HG03159 (cell line): ENCODE measurements around the gene YWHAE.
"Not testable (repeated sequence)": the region's sequence is repeated elsewhere in the genome, so short reads cannot be mapped to it uniquely, and the experiment has no call there.

Source experiments
- ATAC-seq: cut with Tn5 transposase; IDR thresholded peaks from one replicate; pipeline ENCODE4 v1.9.1; 2021; ENCODE audit warnings: mild to moderate bottlenecking, moderate library complexity; ENCODE audit not compliant: unreplicated experiment

The YWHAE gene

GRCh38 chr17:1340371-1340770, 59.7 kb downstream of the YWHAE start:
- no peak for ATAC-seq

- no peak for ATAC-seq
Observed at GRCh38 chr17:1331708-1332107, 68.3 kb downstream of the YWHAE start.

- no peak for ATAC-seq
Observed at GRCh38 chr17:1329745-1330343, 70.2 kb downstream of the YWHAE start.

- no peak for ATAC-seq
Observed at GRCh38 chr17:1328437-1328836, 71.6 kb downstream of the YWHAE start.

- ATAC-seq = no peak
Observed at GRCh38 chr17:1325766-1326165, 74.3 kb downstream of the YWHAE start.

- ATAC-seq = no peak
Observed at GRCh38 chr17:1324201-1324771, 75.7 kb downstream of the YWHAE start.

- ATAC-seq = no peak
Observed at GRCh38 chr17:1323336-1323735, 76.7 kb downstream of the YWHAE start.

- no peak for ATAC-seq
Observed at GRCh38 chr17:1322480-1322879, 77.5 kb downstream of the YWHAE start.

- ATAC-seq = no peak
Observed at GRCh38 chr17:1322014-1322428, 78.0 kb downstream of the YWHAE start.

- ATAC-seq = no peak
Observed at GRCh38 chr17:1315891-1316403, 84.1 kb downstream of the YWHAE start.

- no peak for ATAC-seq
Observed at GRCh38 chr17:1315409-1315808, 84.6 kb downstream of the YWHAE start.

GRCh38 chr17:1313270-1314005, 86.6 kb downstream of the YWHAE start:
- no peak for ATAC-seq

GRCh38 chr17:1312261-1312870, 87.7 kb downstream of the YWHAE start:
- ATAC-seq = no peak

- not testable (repeated sequence) for ATAC-seq
Observed at GRCh38 chr17:1307829-1308228, 92.2 kb downstream of the YWHAE start.

- no peak for ATAC-seq
Observed at GRCh38 chr17:1304962-1305563, 95.0 kb downstream of the YWHAE start.

- ATAC-seq = no peak
Observed at GRCh38 chr17:1304522-1304921, 95.5 kb downstream of the YWHAE start.

GRCh38 chr17:1302761-1303160, 97.3 kb downstream of the YWHAE start:
- no peak for ATAC-seq

GRCh38 chr17:1301546-1301945, 98.5 kb downstream of the YWHAE start:
- no peak for ATAC-seq

- ATAC-seq = no peak
Observed at GRCh38 chr17:1300371-1300905, 99.6 kb downstream of the YWHAE start.

GRCh38 chr17:1299552-1300370, 100.3 kb downstream of the YWHAE start:
- ATAC-seq = no peak
